Neuronal stem cell (in vitro differentiated cells): Measurements from ENCODE around the gene C4orf50.
"Not testable (repeated sequence)": the region's sequence is repeated elsewhere in the genome, so short reads cannot be mapped to it uniquely, and the experiment has no call there.

Source experiments
- DNase-seq: peaks from one replicate; pipeline ENCODE4 v3.0.0-alpha.2; 2013; ENCODE audit warnings: low spot score
- H2AFZ ChIP-seq: one replicate; pipeline ENCODE4 v1.6.1; 2013; ENCODE audit warnings: mild to moderate bottlenecking, low read length, inconsistent platforms
- H2AK5ac ChIP-seq: 2 replicates; pipeline ENCODE4 v1.6.1; 2013; ENCODE audit warnings: low read depth, mild to moderate bottlenecking, inconsistent platforms, low read length, moderate library complexity, mixed read lengths
- H2BK120ac ChIP-seq: 2 replicates; pipeline ENCODE4 v1.6.1; 2013; ENCODE audit warnings: low read depth, mild to moderate bottlenecking, inconsistent platforms, low read length, moderate library complexity, mixed read lengths
- H2BK12ac ChIP-seq: one replicate; pipeline ENCODE4 v1.6.1; 2013; ENCODE audit warnings: low read length, inconsistent platforms
- H2BK15ac ChIP-seq: 2 replicates; pipeline ENCODE4 v1.6.1; 2013; ENCODE audit warnings: mild to moderate bottlenecking, low read length, inconsistent platforms, mixed read lengths
- H2BK5ac ChIP-seq: one replicate; pipeline ENCODE4 v1.6.1; 2013; ENCODE audit warnings: inconsistent platforms, mild to moderate bottlenecking, low read length, moderate library complexity
- H3K14ac ChIP-seq: one replicate; pipeline ENCODE4 v1.6.1; 2013; ENCODE audit warnings: low read length, inconsistent platforms
- H3K18ac ChIP-seq: 2 replicates; pipeline ENCODE4 v1.6.1; 2013; ENCODE audit warnings: low read length, inconsistent platforms
- H3K23ac ChIP-seq: 2 replicates; pipeline ENCODE4 v1.6.1; 2013; ENCODE audit warnings: low read depth, mild to moderate bottlenecking, mixed read lengths, low read length, inconsistent platforms; ENCODE audit not compliant: poor library complexity
- H3K27ac ChIP-seq: replicated peaks from 3 replicates; pipeline ENCODE4 v1.5.1; 2013; ENCODE audit warnings: low read length, inconsistent platforms
- H3K27me3 ChIP-seq, 3 experiments: 2 replicates each; pipeline ENCODE4 v1.6.1; 2013; ENCODE audit warnings: low read length in 3 of 3, mild to moderate bottlenecking in 2 of 3, inconsistent platforms in 1 of 3, low read depth in 1 of 3, mixed read lengths in 1 of 3, moderate library complexity in 1 of 3; ENCODE audit not compliant: control insufficient read depth in 3 of 3, insufficient read depth in 3 of 3
- H3K36me3 ChIP-seq, 2 donors: replicated peaks in 1 of 2; 2 replicates each; pipeline ENCODE4 v1.6.1; 2013; ENCODE audit warnings: low read length in 2 of 2; ENCODE audit not compliant: control insufficient read depth in 2 of 2, insufficient read depth in 2 of 2
- H3K4ac ChIP-seq: 2 replicates; pipeline ENCODE4 v1.6.1; 2013; ENCODE audit warnings: inconsistent platforms, mild to moderate bottlenecking, low read length, moderate library complexity
- H3K4me1 ChIP-seq, 2 donors: 1 replicate in 1 of 2; 2 replicates in 1 of 2; pipeline ENCODE4 v1.6.1; 2013; ENCODE audit warnings: low read length in 2 of 2, low read depth in 1 of 2; ENCODE audit not compliant: control insufficient read depth in 2 of 2, insufficient read depth in 1 of 2
- H3K4me2 ChIP-seq: one replicate; pipeline ENCODE4 v1.6.1; 2013; ENCODE audit warnings: mild to moderate bottlenecking, low read length, inconsistent platforms; ENCODE audit not compliant: insufficient read depth, poor library complexity, severe bottlenecking
- H3K4me3 ChIP-seq, 2 donors: 2 replicates each; pipeline ENCODE4 v1.5.1; 2013; ENCODE audit warnings: low read length in 2 of 2, mild to moderate bottlenecking in 2 of 2, inconsistent platforms in 1 of 2, moderate library complexity in 1 of 2
- H3K79me1 ChIP-seq: one replicate; pipeline ENCODE4 v1.6.1; 2013; ENCODE audit warnings: low read depth, mild to moderate bottlenecking, inconsistent platforms, low read length, moderate library complexity
- H3K9ac ChIP-seq: one replicate; pipeline ENCODE4 v1.6.1; 2013; ENCODE audit warnings: mild to moderate bottlenecking, low read depth, low read length, inconsistent platforms; ENCODE audit not compliant: poor library complexity
- H3K9me3 ChIP-seq, 2 donors: replicated peaks in 1 of 2; 2 replicates each; pipeline versions ENCODE3 to v1.6.1; 2013; ENCODE audit warnings: low read length in 2 of 2, mild to moderate bottlenecking in 2 of 2, inconsistent platforms in 1 of 2, low read depth in 1 of 2, mixed read lengths in 1 of 2, moderate library complexity in 1 of 2; ENCODE audit not compliant: control insufficient read depth in 2 of 2, insufficient read depth in 1 of 2
- H4K8ac ChIP-seq: one replicate; pipeline ENCODE4 v1.6.1; 2013; ENCODE audit warnings: low read depth, mild to moderate bottlenecking, inconsistent platforms, low read length, moderate library complexity
- H4K91ac ChIP-seq: one replicate; pipeline ENCODE4 v1.6.1; 2013; ENCODE audit warnings: low read length, low read depth, mild to moderate bottlenecking, inconsistent platforms; ENCODE audit not compliant: poor library complexity
- WGBS, 2 donors: extraction: QIAGEN DNeasy Blood & Tissue Kit; methylation state at CpG; one replicate each; pipeline ENCODE4 v1.1.7; 2013; ENCODE audit warnings: missing lambda C conversion rate in 2 of 2, mixed read lengths in 1 of 2; ENCODE audit not compliant: insufficient read length in 2 of 2, insufficient replicate concordance in 1 of 2; ENCODE audit errors: extremely low coverage in 2 of 2; 5-methylcytosine and 5-hydroxymethylcytosine counted together

Gene C4orf50

GRCh38 chr4:5952975-5953951 lies 65.0 kb downstream of the C4orf50 start:
- Histone ChIP-seq H3K4me1 (peaks cover 2 to 21% of the 10 kb centered on the region in 2 donors), H3K23ac (no peak overlapping the region), H4K91ac (no peak overlapping the region), H3K4ac (no peak overlapping the region), H3K27me3 (peaks cover 0 to 21% (median 0%) of the 10 kb centered on the region in 3 experiments), H4K8ac (no peak overlapping the region), H2BK15ac (peak overlapping the region; percentile 34), H2BK120ac (peak overlapping the region; percentile 2), H3K36me3 (no peaks in the 10 kb centered on the region), H2AK5ac (peak overlapping the region; percentile 70), H3K4me2 (no peak overlapping the region), H3K18ac (peak overlapping the region; percentile 81), H3K27ac (no peak overlapping the region), H2BK12ac (no peak overlapping the region), H3K9me3 (no peaks in the 10 kb centered on the region), H2BK5ac (peak overlapping the region; percentile 27), H3K9ac (no peak overlapping the region), H3K79me1 (no peaks in the 10 kb centered on the region), H3K4me3 (no peak overlapping the region), H3K14ac (no peak overlapping the region), H2AFZ (no peak overlapping the region)
- DNase-seq: no peak
- no CpG with 5 or more reads among the region's 13 CpGs for WGBS, 2 donors

GRCh38 chr4:5952286-5952974 lies 65.8 kb downstream of the C4orf50 start:
- Histone ChIP-seq H3K4me1 (peaks cover 2 to 21% of the 10 kb centered on the region in 2 donors), H3K23ac (no peak overlapping the region), H3K18ac (peak overlapping the region; percentile 72), H3K9me3 (no peaks in the 10 kb centered on the region), H3K9ac (no peak overlapping the region), H3K4ac (no peak overlapping the region), H2BK120ac (peak overlapping the region; percentile 2), H3K4me3 (no peak overlapping the region), H3K36me3 (no peaks in the 10 kb centered on the region), H3K14ac (no peak overlapping the region), H2AK5ac (no peak overlapping the region), H2BK12ac (no peak overlapping the region), H3K27me3 (peaks cover 0 to 18% (median 0%) of the 10 kb centered on the region in 3 experiments), H2BK15ac (no peak overlapping the region), H3K79me1 (no peaks in the 10 kb centered on the region), H4K8ac (no peak overlapping the region), H2BK5ac (no peak overlapping the region), H4K91ac (no peak overlapping the region), H2AFZ (no peak overlapping the region), H3K4me2 (no peak overlapping the region), H3K27ac (no peak overlapping the region)
- no peak for DNase-seq
- no CpG with 5 or more reads among the region's 22 CpGs for WGBS, 2 donors

- not testable (repeated sequence) for H3K36me3 ChIP-seq, H3K9me3 ChIP-seq, H3K23ac ChIP-seq, H2BK5ac ChIP-seq, H4K8ac ChIP-seq, H3K4me2 ChIP-seq, H2BK12ac ChIP-seq, H2BK120ac ChIP-seq, DNase-seq, H3K27me3 ChIP-seq, H3K4ac ChIP-seq, H2AK5ac ChIP-seq, H4K91ac ChIP-seq, H2BK15ac ChIP-seq, H3K4me3 ChIP-seq, H3K18ac ChIP-seq, H3K9ac ChIP-seq, H3K14ac ChIP-seq, H2AFZ ChIP-seq, H3K79me1 ChIP-seq, H3K27ac ChIP-seq, H3K4me1 ChIP-seq
- no CpG with 5 or more reads among the region's 6 CpGs for WGBS, 2 donors
Measured at GRCh38 chr4:5946653-5947052, 71.6 kb downstream of the C4orf50 start.

GRCh38 chr4:5945936-5946335 lies 72.3 kb downstream of the C4orf50 start:
- Histone ChIP-seq H3K14ac (peak overlapping the region; percentile 57), H2AK5ac (no peak overlapping the region)

More at GRCh38 chr4:5945936-5946335, 72.3 kb downstream of the C4orf50 start:
- peaks cover 0 to 2% (median 0%) of the 10 kb centered on the region in 3 experiments for H3K27me3 ChIP-seq
- DNase-seq: no peak
- no peak overlapping the region for H2BK12ac ChIP-seq
- no peak overlapping the region for H3K4me2 ChIP-seq
- H2BK15ac ChIP-seq: no peak overlapping the region
- H3K23ac ChIP-seq: no peak overlapping the region
- H3K4me1 ChIP-seq: peaks cover 0 to 6% of the 10 kb centered on the region in 2 donors
- no peaks in the 10 kb centered on the region for H3K36me3 ChIP-seq
- H3K9me3 ChIP-seq: no peaks in the 10 kb centered on the region
- no peak overlapping the region for H2BK5ac ChIP-seq
- H3K79me1 ChIP-seq: no peaks in the 10 kb centered on the region
- H4K8ac ChIP-seq: no peak overlapping the region
- no peak overlapping the region for H2AFZ ChIP-seq
- no peak overlapping the region for H2BK120ac ChIP-seq
- no CpG with 5 or more reads among the region's 6 CpGs for WGBS, 2 donors
- no peak overlapping the region for H3K4me3 ChIP-seq
- no peak overlapping the region for H4K91ac ChIP-seq
- no peak overlapping the region for H3K4ac ChIP-seq
- no peak overlapping the region for H3K27ac ChIP-seq
- H3K18ac ChIP-seq: peak overlapping the region; percentile 71
- no peak overlapping the region for H3K9ac ChIP-seq
